DND-41 (cell line): ENCODE results near the gene ARHGEF7.

ENCODE experiments used
- ATAC-seq: fragments of 200-7000 bp; cut with Tn5 transposase; 3 replicates; pipeline ENCODE4 v1.9.1; 2021; ENCODE audit warnings: low read depth; ENCODE audit not compliant: insufficient read depth
- DNase-seq: peaks from one replicate; pipeline ENCODE4 v3.0.0-alpha.2; 2020
- H2AFZ ChIP-seq: 2 replicates; pipeline ENCODE4 v1.6.0; 2012; ENCODE audit warnings: low read depth, low read length
- H3K27ac ChIP-seq: 2 replicates; pipeline ENCODE4 v1.5.1; 2012; ENCODE audit warnings: low read length, inconsistent platforms
- H3K27me3 ChIP-seq: fragments of 200-600 bp; sonication (generic); 2 replicates; pipeline ENCODE4 v1.6.0; 2012; ENCODE audit warnings: low read length, mild to moderate bottlenecking, inconsistent platforms; ENCODE audit not compliant: insufficient read depth, poor library complexity
- H3K36me3 ChIP-seq: 2 replicates; pipeline ENCODE4 v1.5.1; 2012; ENCODE audit warnings: low read length, inconsistent platforms; ENCODE audit not compliant: insufficient read depth
- H3K4me1 ChIP-seq: 2 replicates; pipeline ENCODE4 v1.5.1; 2012; ENCODE audit warnings: mild to moderate bottlenecking, low read length; ENCODE audit not compliant: insufficient read depth
- H3K4me2 ChIP-seq: 2 replicates; pipeline ENCODE4 v1.6.0; 2012; ENCODE audit warnings: mild to moderate bottlenecking, moderate library complexity, low read length, inconsistent platforms; ENCODE audit not compliant: insufficient read depth
- H3K4me3 ChIP-seq, 2 experiments: fragments of 200-600 bp in 1 of 2; shearing (Covaris generic) in 1 of 2; 2 replicates each; pipeline ENCODE4 v1.5.1; 2012 to 2016; ENCODE audit warnings: inconsistent platforms in 2 of 2, low read length in 2 of 2, mild to moderate bottlenecking in 2 of 2, low read depth in 1 of 2, moderate library complexity in 1 of 2
- H3K79me2 ChIP-seq: 2 replicates; pipeline ENCODE4 v1.6.0; 2012; ENCODE audit warnings: low read length, inconsistent platforms; ENCODE audit not compliant: insufficient read depth
- H3K9ac ChIP-seq: 2 replicates; pipeline ENCODE4 v1.6.0; 2012; ENCODE audit warnings: low read depth, mild to moderate bottlenecking, inconsistent platforms, low read length, moderate library complexity
- H3K9me3 ChIP-seq: 2 replicates; pipeline ENCODE4 v1.5.1; 2012; ENCODE audit warnings: low read length, moderate library complexity, mild to moderate bottlenecking, inconsistent platforms; ENCODE audit not compliant: insufficient read depth, severe bottlenecking
- H4K20me1 ChIP-seq: 2 replicates; pipeline ENCODE4 v1.6.0; 2012; ENCODE audit warnings: low read length; ENCODE audit not compliant: insufficient read depth
- CTCF ChIP-seq: IDR thresholded peaks from 2 replicates; pipeline ENCODE4 v1.5.1; 2012; ENCODE audit warnings: borderline replicate concordance, low read length, moderate library complexity, mild to moderate bottlenecking; ENCODE audit not compliant: poor library complexity, severe bottlenecking; ENCODE audit errors: extremely low read depth
- EZH2 ChIP-seq: IDR thresholded peaks from 3 replicates; pipeline ENCODE4 v1.6.1; 2012; ENCODE audit warnings: borderline replicate concordance, low read depth, mild to moderate bottlenecking, moderate library complexity, low read length, inconsistent platforms; ENCODE audit not compliant: severe bottlenecking

Gene ARHGEF7

GRCh38 chr13:111298214-111298975 is 183.3 kb downstream of the ARHGEF7 start:
- no peak for TF ChIP-seq CTCF
- TF ChIP-seq EZH2, result no peak
- no peak overlapping the region for H2AFZ ChIP-seq
- peaks cover 96% of the 10 kb centered on the region for H3K36me3 ChIP-seq
- ATAC-seq (no peak), DNase-seq (no peak)
- no peaks in the 10 kb centered on the region for H3K9me3 ChIP-seq
- H3K4me1 ChIP-seq, result peaks cover 5% of the 10 kb centered on the region; the same call in 1 of the 2 replicates
- no peak overlapping the region for H3K9ac ChIP-seq
- no peak overlapping the region for H3K4me2 ChIP-seq
- H3K79me2 ChIP-seq, result peaks cover 2% of the 10 kb centered on the region; the same call in 1 of the 2 replicates
- H3K27ac ChIP-seq, result no peak overlapping the region
- H4K20me1 ChIP-seq, result peaks cover 35% of the 10 kb centered on the region
- no peak overlapping the region for H3K4me3 ChIP-seq
- no peaks in the 10 kb centered on the region for H3K27me3 ChIP-seq

- H3K9me3 ChIP-seq, result peaks cover 3% of the 10 kb centered on the region
- peaks cover 98% of the 10 kb centered on the region for H3K36me3 ChIP-seq
- H3K4me2 ChIP-seq, result no peak overlapping the region
- ATAC-seq, result no peak
- TF ChIP-seq EZH2, result no peak
- no peak for TF ChIP-seq CTCF
- no peak overlapping the region for H3K4me3 ChIP-seq
- H3K79me2 ChIP-seq, result peaks cover 2% of the 10 kb centered on the region; the same call in 1 of the 2 replicates
- H2AFZ ChIP-seq, result no peak overlapping the region
- H3K27ac ChIP-seq, result no peak overlapping the region
- no peak overlapping the region for H3K9ac ChIP-seq
- H4K20me1 ChIP-seq, result peaks cover 15% of the 10 kb centered on the region
- no peaks in the 10 kb centered on the region for H3K27me3 ChIP-seq
- DNase-seq, result no peak
- no peaks in the 10 kb centered on the region for H3K4me1 ChIP-seq
These were observed 187.1 kb downstream of the ARHGEF7 start for GRCh38 chr13:111302045-111302726.

- no peak overlapping the region for H3K9ac ChIP-seq
- peaks cover 3% of the 10 kb centered on the region for H3K9me3 ChIP-seq
- H3K4me3 ChIP-seq, result no peak overlapping the region
- no peak for DNase-seq
- H3K36me3 ChIP-seq, result peaks cover 97% of the 10 kb centered on the region
- H2AFZ ChIP-seq, result no peak overlapping the region
- TF ChIP-seq EZH2 (no peak), CTCF (no peak)
- no peaks in the 10 kb centered on the region; the same call in 1 of the 2 replicates for H3K79me2 ChIP-seq
- H3K27ac ChIP-seq, result no peak overlapping the region
- H3K4me2 ChIP-seq, result no peak overlapping the region
- H3K27me3 ChIP-seq, result no peaks in the 10 kb centered on the region
- ATAC-seq, result no peak
- H4K20me1 ChIP-seq, result peaks cover 9% of the 10 kb centered on the region
- H3K4me1 ChIP-seq, result no peaks in the 10 kb centered on the region
These were observed 188.4 kb downstream of the ARHGEF7 start for GRCh38 chr13:111303559-111303958.
